Heart left ventricle (tissue), 16 donors: ENCODE measurements around the gene ZNF718. TPM values are rescaled to one million over a fixed set of nuclear protein-coding genes. Genes with fewer than 3 reads are reported as not detected.
"Not testable (repeated sequence)": the region's sequence is repeated elsewhere in the genome, so short reads cannot be mapped to it uniquely, and the experiment has no call there.

Experiments used
- ATAC-seq, 4 donors: fragments of 200-7000 bp; cut with Tn5 transposase; one replicate each; pipeline ENCODE4 v1.9.1; 2020 to 2022; ENCODE audit warnings: moderate library complexity in 4 of 4, mild to moderate bottlenecking in 3 of 4, moderate number of reproducible peaks in 1 of 4
- DNase-seq, 5 donors: peaks; one replicate each; pipeline ENCODE4 v3.0.0-alpha.2; 2020
- H3K27ac ChIP-seq, 12 donors: fragments of 200-600 bp; sonication (generic) in 4 of 12; one replicate each; pipeline versions ENCODE4 v1.5.0 to v1.8.0; 2016 to 2022; ENCODE audit warnings: mild to moderate bottlenecking in 2 of 12
- H3K27me3 ChIP-seq, 9 donors: fragments of 200-600 bp; sonication (generic) in 2 of 9; one replicate each; pipeline versions ENCODE4 v1.5.1 to v1.8.0; 2016 to 2022; ENCODE audit warnings: mild to moderate bottlenecking in 3 of 9
- H3K36me3 ChIP-seq, 9 donors: fragments of 200-600 bp; sonication (generic) in 2 of 9; one replicate each; pipeline versions ENCODE4 v1.5.0 to v1.8.0; 2018 to 2022; ENCODE audit warnings: mild to moderate bottlenecking in 2 of 9
- H3K4me1 ChIP-seq, 12 donors: fragments of 200-600 bp; sonication (generic) in 4 of 12; one replicate each; pipeline versions ENCODE4 v1.5.0 to v1.8.0; 2016 to 2022; ENCODE audit warnings: mild to moderate bottlenecking in 3 of 12
- H3K4me3 ChIP-seq, 12 donors: fragments of 200-600 bp; sonication (generic) in 4 of 12; one replicate each; pipeline versions ENCODE4 v1.5.0 to v1.8.0; 2017 to 2022; ENCODE audit warnings: mild to moderate bottlenecking in 9 of 12, moderate library complexity in 4 of 12
- H3K9me3 ChIP-seq, 12 donors: fragments of 200-600 bp; sonication (generic) in 4 of 12; one replicate each; pipeline versions ENCODE4 v1.5.0 to v1.8.0; 2016 to 2022; ENCODE audit warnings: mild to moderate bottlenecking in 1 of 12
- POLR2A ChIP-seq, 2 donors: fragments of 450-650 bp; IDR thresholded peaks; one replicate each; pipeline ENCODE4 v1.6.1; 2017; ENCODE audit warnings: antibody characterized with exemption in 2 of 2, mild to moderate bottlenecking in 2 of 2, moderate library complexity in 2 of 2
- WGBS, 4 donors: extraction: QIAGEN DNeasy Blood & Tissue Kit in 2 of 4; methylation state at CpG; one replicate each; pipeline versions ENCODE4 v1.1.5 to v1.1.7; 2013 to 2018; 5-methylcytosine and 5-hydroxymethylcytosine counted together
- intact Hi-C, 10 donors: fragments of 100-400 bp; cut with DNase I; formaldehyde crosslinking; loops; one replicate each; pipeline versions ENCODE4 v1.11.1 to v1.14.2; 2022
- polyA plus RNA-seq, 2 donors: library from polyadenylated mRNA; stranded (reverse); fragments of 200-250 nt; gene quantifications; one replicate each; pipeline ENCODE4 v1.2.3, GENCODE V29; 2013
- total RNA-seq, 9 donors: library from RNA; depleted of rRNA in 2 of 9; stranded (reverse); fragments of >200 nt in 2 of 9; fragmentation: NEBNext Ultra II Directional in 3 of 9; extraction: Animal tissue kit (Norgen Biotek cat#: 25700) in 3 of 9; gene quantifications; one replicate each; pipeline versions ENCODE4 v1.1.0 to v1.2.4, GENCODE V29; 2016 to 2023
- TF ChIP-seq, protein P1 (sequence below), 12 donors: fragments of 200-600 bp; sonication (generic) in 4 of 12; IDR thresholded peaks; one replicate each; pipeline versions ENCODE4 v1.5.0 to v1.8.0; 2018 to 2022; ENCODE audit warnings: antibody characterized with exemption in 12 of 12, mild to moderate bottlenecking in 5 of 12
- donor health status: ischemic (EF 13 %, LVEDD 7.1; RV severe dilation, severe dysfunction).
- donor health status: healthy with polysubstance abuse.
- donor health status: DM: no; HTN: yes; CAD: no.
- donor health status: DM: no; HTN: no; CAD: no.
- donor health status: ischemic (EF 25% LVEDD 6.9; RV normal size, moderate dysfunction).
- donor health status: ischemic (EF 25% LVEDD 5.7; RV mildly dilated, moderate dysfunction).
- donor health status: healthy.
- donor health status: DM: yes; HTN: yes; CAD: no.
- donor health status: ischemic (EF 35%, LVEDD 5.7; RV mildly dilated, moderate dysfunction).
- donor health status: nonischemic (EF 11% LVEDD 7.7; RV severe dilation, severe dysfunction).
- donor health status: DM: yes; HTN: yes; CAD: no.
- donor health status: PGD.
- donor health status: ischemic (EF 29% LVEDD 5.4; RV normal size, mild dysfunction).
- donor health status: nonischemic (EF 23%, LVEDD 6.1; RV moderate dilation, normal function).

ZNF718 gene
- total and polyA plus RNA-seq, 11 donors, result 1.1 to 6.5 (median 2.8) TPM

DNA sequence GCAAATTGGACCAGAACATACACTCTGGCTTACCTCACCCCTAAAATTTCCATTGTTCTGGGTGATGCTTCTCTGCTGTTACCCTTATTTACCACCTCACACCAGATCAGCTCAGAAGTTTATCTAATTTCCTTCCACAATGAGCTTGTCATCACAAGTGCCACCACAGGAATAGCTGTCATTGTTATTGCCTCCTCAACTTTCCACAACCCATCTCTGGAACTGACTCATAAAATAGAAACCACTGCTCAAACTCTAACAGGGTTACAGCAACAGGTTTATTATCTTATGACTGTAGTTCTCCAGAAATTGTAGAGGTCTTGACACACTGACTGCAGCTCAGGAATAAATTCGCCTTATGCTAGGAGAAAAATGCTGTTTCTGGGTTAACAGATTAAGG, 52.7 kb downstream of the ZNF718 start:
- no peak overlapping the region for H3K4me3 ChIP-seq
- H3K9me3 ChIP-seq, result peaks cover 0 to 100% (median 87%) of the 10 kb centered on the region in 12 donors
- ATAC-seq (no peak), DNase-seq (no peak)
- H3K36me3 ChIP-seq, result no peaks in the 10 kb centered on the region
- TF ChIP-seq, protein P1, sequence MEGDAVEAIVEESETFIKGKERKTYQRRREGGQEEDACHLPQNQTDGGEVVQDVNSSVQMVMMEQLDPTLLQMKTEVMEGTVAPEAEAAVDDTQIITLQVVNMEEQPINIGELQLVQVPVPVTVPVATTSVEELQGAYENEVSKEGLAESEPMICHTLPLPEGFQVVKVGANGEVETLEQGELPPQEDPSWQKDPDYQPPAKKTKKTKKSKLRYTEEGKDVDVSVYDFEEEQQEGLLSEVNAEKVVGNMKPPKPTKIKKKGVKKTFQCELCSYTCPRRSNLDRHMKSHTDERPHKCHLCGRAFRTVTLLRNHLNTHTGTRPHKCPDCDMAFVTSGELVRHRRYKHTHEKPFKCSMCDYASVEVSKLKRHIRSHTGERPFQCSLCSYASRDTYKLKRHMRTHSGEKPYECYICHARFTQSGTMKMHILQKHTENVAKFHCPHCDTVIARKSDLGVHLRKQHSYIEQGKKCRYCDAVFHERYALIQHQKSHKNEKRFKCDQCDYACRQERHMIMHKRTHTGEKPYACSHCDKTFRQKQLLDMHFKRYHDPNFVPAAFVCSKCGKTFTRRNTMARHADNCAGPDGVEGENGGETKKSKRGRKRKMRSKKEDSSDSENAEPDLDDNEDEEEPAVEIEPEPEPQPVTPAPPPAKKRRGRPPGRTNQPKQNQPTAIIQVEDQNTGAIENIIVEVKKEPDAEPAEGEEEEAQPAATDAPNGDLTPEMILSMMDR (IDR thresholded peaks at IDR 0.05), result no peak
- TF ChIP-seq POLR2A (IDR thresholded peaks at IDR 0.05), result no peak
- 46 to 100% (median 95%) methylated on average over 1 of the region's 1 CpG for WGBS, 4 donors
- H3K4me1 ChIP-seq, result no peaks in the 10 kb centered on the region
- intact Hi-C loops, result no loop called here
- no peak overlapping the region for H3K27ac ChIP-seq
- no peaks in the 10 kb centered on the region for H3K27me3 ChIP-seq

DNA sequence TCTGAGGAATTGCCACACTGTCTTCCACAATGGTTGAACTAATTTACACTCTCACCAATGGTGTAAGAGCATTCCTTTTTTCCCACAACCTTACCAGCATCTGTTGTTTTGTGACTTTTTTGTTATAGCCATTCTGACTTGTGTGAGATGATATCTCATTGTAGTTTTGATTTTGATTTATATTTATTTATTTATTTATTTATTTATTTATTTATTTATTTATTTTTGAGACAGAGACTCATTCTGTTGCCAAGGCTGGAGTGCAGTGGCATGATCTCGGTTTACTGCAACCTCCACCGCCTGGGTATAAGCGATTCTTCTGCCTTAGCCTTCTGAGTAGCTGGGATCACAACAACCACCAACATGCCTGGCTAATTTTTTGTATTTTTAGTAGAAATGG, 57.9 kb downstream of the ZNF718 start:
- H3K4me1 ChIP-seq, ATAC-seq, H3K27ac ChIP-seq, intact Hi-C loops, H3K36me3 ChIP-seq, H3K27me3 ChIP-seq, H3K4me3 ChIP-seq, DNase-seq: not testable (repeated sequence)
- 92 to 98% (median 96%) methylated on average over 3 of the region's 3 CpGs for WGBS, 4 donors
- peaks cover 0 to 100% (median 82%) of the 10 kb centered on the region in 12 donors for H3K9me3 ChIP-seq

DNA sequence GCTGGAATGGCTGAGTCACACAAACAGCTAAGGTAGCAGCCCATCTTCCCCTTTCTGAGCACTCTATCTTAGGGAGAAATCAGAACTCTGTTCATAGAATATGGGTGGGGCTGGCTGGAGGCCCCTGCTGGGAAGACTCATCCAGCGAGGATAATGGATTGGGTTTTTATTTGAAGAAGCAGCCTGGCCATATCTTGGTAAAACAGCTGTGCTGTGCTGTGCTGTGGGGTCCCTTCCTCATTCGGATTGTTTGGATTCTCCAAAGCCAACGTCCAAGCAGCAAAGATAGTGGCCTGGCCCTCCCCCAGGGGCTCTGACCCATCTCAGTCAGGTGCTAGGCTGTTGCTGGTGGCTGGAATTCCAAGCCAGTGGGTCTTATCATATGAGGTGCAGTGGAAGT, 63.8 kb downstream of the ZNF718 start:
- TF ChIP-seq, protein P1 (IDR thresholded peaks at IDR 0.05), result no peak
- no peak for TF ChIP-seq POLR2A (IDR thresholded peaks at IDR 0.05)
- Histone ChIP-seq H3K27ac (no peak overlapping the region), H3K36me3 (no peaks in the 10 kb centered on the region), H3K9me3 (peaks cover 0 to 97% (median 47%) of the 10 kb centered on the region in 12 donors), H3K27me3 (no peaks in the 10 kb centered on the region), H3K4me3 (no peak overlapping the region), H3K4me1 (no peaks in the 10 kb centered on the region)
- no peak for DNase-seq
- intact Hi-C loops, result no loop called here
- ATAC-seq, result no peak
- 62 to 100% (median 88%) methylated on average over 3 of the region's 3 CpGs for WGBS, 4 donors

DNA sequence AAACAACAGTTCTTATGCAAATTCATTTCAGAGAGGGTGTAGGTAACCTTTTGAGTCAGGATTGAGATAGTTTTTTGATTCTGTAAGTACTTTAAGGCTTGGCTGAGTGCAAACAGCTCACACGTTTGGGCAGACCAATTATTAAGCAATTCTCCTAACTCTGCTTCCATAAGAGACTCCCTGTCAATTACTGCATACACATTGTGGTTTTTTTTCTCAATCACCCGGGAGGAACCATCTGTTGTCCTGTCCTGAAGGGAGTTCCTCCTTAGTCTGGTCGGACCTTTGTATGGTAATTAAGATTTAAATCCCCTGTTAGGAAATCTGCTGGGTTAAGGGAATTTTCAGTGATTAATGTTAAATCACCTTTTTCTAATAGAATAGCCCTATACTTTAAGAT, 70.9 kb downstream of the ZNF718 start:
- peaks cover 0 to 83% (median 23%) of the 10 kb centered on the region in 12 donors for H3K9me3 ChIP-seq

DNA sequence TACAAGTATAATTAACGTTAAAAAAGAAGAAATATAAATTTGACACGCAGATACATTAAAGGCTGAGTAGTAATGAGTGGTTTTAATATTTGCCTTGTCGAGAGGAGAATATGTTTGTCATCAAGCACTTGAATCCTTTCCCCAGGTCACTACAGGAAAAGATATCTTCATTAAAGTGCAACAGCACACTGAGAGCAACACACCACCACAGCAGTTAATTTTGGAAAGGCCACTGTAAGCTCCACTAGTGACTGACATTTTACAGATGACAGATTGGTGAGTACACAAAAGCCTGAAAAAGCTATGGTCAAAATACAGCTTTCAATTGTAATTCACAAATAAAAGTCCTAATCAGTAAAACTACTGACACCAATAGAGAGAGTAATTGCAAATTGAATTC, 76.6 kb downstream of the ZNF718 start:
- TF ChIP-seq, protein P1 (IDR thresholded peaks at IDR 0.05), result no peak
- H3K9me3 ChIP-seq, result peaks cover 0 to 75% (median 26%) of the 10 kb centered on the region in 12 donors
- no peak overlapping the region for H3K27ac ChIP-seq
- ATAC-seq, result peak in 2 of 4 donors; percentile 66 to 82
- H3K4me1 ChIP-seq, result peaks cover 0 to 4% (median 0%) of the 10 kb centered on the region in 12 donors
- no peak overlapping the region for H3K4me3 ChIP-seq
- intact Hi-C loops, result no loop called here
- H3K27me3 ChIP-seq, result no peaks in the 10 kb centered on the region
- peaks cover 0 to 18% (median 0%) of the 10 kb centered on the region in 9 donors for H3K36me3 ChIP-seq
- no peak for DNase-seq
- 61 to 77% (median 64%) methylated on average over 3 of the region's 3 CpGs for WGBS, 4 donors

More for the DNA sequence above, 70.9 kb downstream of the ZNF718 start:
- H3K4me1 ChIP-seq, H3K27me3 ChIP-seq, H3K36me3 ChIP-seq, ATAC-seq, H3K4me3 ChIP-seq, intact Hi-C loops, H3K27ac ChIP-seq, DNase-seq: not testable (repeated sequence)
- 66 to 80% (median 74%) methylated on average over 3 of the region's 3 CpGs for WGBS, 4 donors

DNA sequence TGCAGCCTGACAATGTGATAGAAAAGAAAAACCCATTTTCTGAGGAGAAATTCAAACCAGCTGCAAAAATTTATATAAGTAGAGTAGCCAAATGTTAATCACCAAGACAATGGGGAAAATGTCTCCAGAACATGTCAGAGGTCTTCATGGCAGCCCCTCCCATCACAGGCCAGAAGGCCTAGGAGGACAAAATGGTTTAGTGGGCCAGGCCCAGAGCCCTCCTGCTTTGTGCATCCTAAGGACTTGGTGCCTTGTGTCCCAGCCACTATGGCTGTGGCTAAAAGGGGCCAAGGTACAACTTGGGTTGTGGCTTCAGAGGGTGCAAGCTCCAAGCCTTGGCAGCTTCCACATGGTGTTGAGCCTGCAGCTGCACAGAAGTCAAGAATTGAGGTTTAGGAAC, 78.5 kb downstream of the ZNF718 start:
- intact Hi-C loops, H3K27ac ChIP-seq, DNase-seq, H3K4me1 ChIP-seq, ATAC-seq, H3K4me3 ChIP-seq, H3K27me3 ChIP-seq: not testable (repeated sequence)
- peaks cover 0 to 18% (median 0%) of the 10 kb centered on the region in 9 donors for H3K36me3 ChIP-seq
- peaks cover 0 to 63% (median 15%) of the 10 kb centered on the region in 12 donors for H3K9me3 ChIP-seq
